Pancreas (tissue), 10 donors: ENCODE data around the gene GPR35. TPM values are rescaled to one million over a fixed set of nuclear protein-coding genes. Genes with fewer than 3 reads are reported as not detected.

Source experiments
- ATAC-seq, 4 donors: fragments of 200-7000 bp; cut with Tn5 transposase; one replicate each; pipeline versions ENCODE4 v1.8.0 to v1.9.1; 2020; ENCODE audit warnings: mild to moderate bottlenecking in 4 of 4, moderate library complexity in 4 of 4
- DNase-seq, 6 donors: peaks; one replicate each; pipeline ENCODE4 v3.0.0-alpha.2; 2020
- FAIRE-seq: peaks from 2 replicates; lab custom pipeline; 2012; peaks lifted over from hg19 to GRCh38; lab: Jason Lieb, UNC
- H3K27ac ChIP-seq, 4 donors: fragments of 200-600 bp; sonication (generic); 1 replicate in 3 of 4; 2 replicates in 1 of 4; pipeline versions ENCODE4 v1.5.0 to v1.8.0; 2020
- H3K27me3 ChIP-seq, 4 donors: fragments of 200-600 bp; one replicate each; pipeline ENCODE4 v1.8.0; 2021
- H3K36me3 ChIP-seq, 3 donors: fragments of 200-600 bp; sonication (generic) in 1 of 3; one replicate each; pipeline versions ENCODE4 v1.5.0 to v1.8.0; 2020 to 2021
- H3K4me1 ChIP-seq, 3 donors: fragments of 200-600 bp; one replicate each; pipeline ENCODE4 v1.8.0; 2021
- H3K4me3 ChIP-seq, 4 donors: fragments of 200-600 bp; sonication (generic) in 2 of 4; one replicate each; pipeline versions ENCODE4 v1.5.0 to v1.8.0; 2020 to 2021
- H3K9me3 ChIP-seq, 4 donors: fragments of 200-600 bp; one replicate each; pipeline ENCODE4 v1.8.0; 2021
- CTCF ChIP-seq, 4 donors: fragments of 200-600 bp; sonication (generic) in 3 of 4; IDR thresholded peaks; one replicate each; pipeline versions ENCODE4 v1.5.0 to v1.8.0; 2021; ENCODE audit warnings: antibody characterized with exemption in 4 of 4
- WGBS, 2 donors: extraction: QIAGEN DNeasy Blood & Tissue Kit; methylation state at CpG; one replicate each; pipeline ENCODE4 v1.1.7; 2013; 5-methylcytosine and 5-hydroxymethylcytosine counted together
- intact Hi-C, 3 donors: fragments of 100-400 bp; cut with DNase I; formaldehyde crosslinking; loops; one replicate each; pipeline versions ENCODE4 v1.11.1 to v1.14.2; 2022
- polyA plus RNA-seq, 2 donors: library from polyadenylated mRNA; stranded (reverse); fragments of 200-250 nt; gene quantifications; one replicate each; pipeline ENCODE4 v1.2.3, GENCODE V29; 2013
- total RNA-seq, 6 donors: library from RNA; stranded (reverse); fragmentation: NEBNext Ultra II Directional in 4 of 6; extraction: Animal tissue kit (Norgen Biotek cat#: 25700) in 4 of 6; gene quantifications; one replicate each; pipeline versions ENCODE4 v1.2.1 to v1.2.4, GENCODE V29; 2021 to 2023
- donor health status: healthy with polysubstance abuse.
- donor health status: DM: no; HTN: no; CAD: no; lungs with moderate emphysema.
- donor health status: DM: no; HTN: no; CAD: no.
- donor health status: control.
- donor health status: control.
- donor health status: Bipolar disorder and iron deficiency.
- donor health status: DM: yes; HTN: yes; CAD: no.
- donor health status: DM: no; HTN: no; CAD: no.
- donor health status: DM: no; HTN: no; CAD: no.
- donor health status: DM: yes; HTN: yes; CAD: no.

The GPR35 gene
- total and polyA plus RNA-seq, 8 donors, result 0.35 to 4.6 (median 1.0) TPM

- intact Hi-C loops, result no loop called here
- no peak for FAIRE-seq
- peaks cover 12 to 26% (median 18%) of the 10 kb centered on the region in 3 donors for H3K4me1 ChIP-seq
- H3K27me3 ChIP-seq, result no peaks in the 10 kb centered on the region
- 94% methylated on average over 5 of the region's 5 CpGs for WGBS, 2 donors
- H3K4me3 ChIP-seq, result no peak overlapping the region
- DNase-seq, result no peak
- ATAC-seq, result no peak
- no peaks in the 10 kb centered on the region for H3K9me3 ChIP-seq
- no peak for TF ChIP-seq CTCF (IDR thresholded peaks at IDR 0.05)
- peaks cover 0 to 6% (median under 1%) of the 10 kb centered on the region in 3 donors for H3K36me3 ChIP-seq
- H3K27ac ChIP-seq, result no peak overlapping the region
Observed at GRCh38 chr2:240581811-240582210, 43.5 kb upstream of the GPR35 start.

GRCh38 chr2:240582781-240583180 lies 42.5 kb upstream of the GPR35 start:
- Histone ChIP-seq H3K9me3 (no peaks in the 10 kb centered on the region), H3K4me3 (no peak overlapping the region), H3K27me3 (no peaks in the 10 kb centered on the region), H3K36me3 (no peaks in the 10 kb centered on the region), H3K27ac (no peak overlapping the region), H3K4me1 (peaks cover 18 to 32% (median 18%) of the 10 kb centered on the region in 3 donors)
- FAIRE-seq (no peak), DNase-seq (no peak), ATAC-seq (no peak)
- no peak for TF ChIP-seq CTCF (IDR thresholded peaks at IDR 0.05)
- intact Hi-C loops, result no loop called here
- 83 to 86% methylated on average over 3 of the region's 3 CpGs for WGBS, 2 donors

GRCh38 chr2:240583774-240584173 lies 41.5 kb upstream of the GPR35 start:
- WGBS, 2 donors, result 82 to 91% methylated on average over 4 of the region's 4 CpGs
- Histone ChIP-seq H3K27ac (no peak overlapping the region), H3K4me3 (no peak overlapping the region), H3K9me3 (no peaks in the 10 kb centered on the region), H3K27me3 (no peaks in the 10 kb centered on the region), H3K4me1 (peaks cover 18 to 38% (median 21%) of the 10 kb centered on the region in 3 donors), H3K36me3 (no peaks in the 10 kb centered on the region)
- intact Hi-C loops, result no loop called here
- no peak for TF ChIP-seq CTCF (IDR thresholded peaks at IDR 0.05)
- ATAC-seq, result no peak
- no peak for FAIRE-seq
- DNase-seq, result no peak

GRCh38 chr2:240584486-240585031 lies 40.7 kb upstream of the GPR35 start:
- Histone ChIP-seq H3K4me1 (peaks cover 18 to 35% (median 21%) of the 10 kb centered on the region in 3 donors), H3K27me3 (no peaks in the 10 kb centered on the region), H3K27ac (no peak overlapping the region), H3K9me3 (no peaks in the 10 kb centered on the region), H3K36me3 (peaks cover 0 to 6% (median 0%) of the 10 kb centered on the region in 3 donors), H3K4me3 (peak overlapping the region in 2 of 4 donors; percentile 90 to 96)
- ATAC-seq (no peak), FAIRE-seq (no peak), DNase-seq (peak in 2 of 6 donors; percentile 37 to 40)
- TF ChIP-seq CTCF (IDR thresholded peaks at IDR 0.05), result no peak
- intact Hi-C loops, result no loop called here
- 76 to 79% methylated on average over 4 of the region's 4 CpGs for WGBS, 2 donors

- 57 to 70% methylated on average over 6 of the region's 6 CpGs for WGBS, 2 donors
- H3K9me3 ChIP-seq, result no peaks in the 10 kb centered on the region
- intact Hi-C loops, result no loop called here
- ATAC-seq, result no peak
- peaks cover 15 to 29% (median 17%) of the 10 kb centered on the region in 3 donors for H3K4me1 ChIP-seq
- peak overlapping the region; percentile 90 to 96 (median 94) for H3K4me3 ChIP-seq
- no peak overlapping the region for H3K27ac ChIP-seq
- no peak for FAIRE-seq
- DNase-seq, result peak in 2 of 6 donors; percentile 20 to 30
- peaks cover 0 to 8% (median 0%) of the 10 kb centered on the region in 3 donors for H3K36me3 ChIP-seq
- H3K27me3 ChIP-seq, result no peaks in the 10 kb centered on the region
- no peak for TF ChIP-seq CTCF (IDR thresholded peaks at IDR 0.05)
Observed at GRCh38 chr2:240585101-240585500, 40.2 kb upstream of the GPR35 start.
